ENCODE data around the gene GANC.

GANC gene

GRCh38 chr15:42375941-42376340 lies 102.9 kb downstream of the GANC start:
- DNase-seq (ENCODE audit: low read depth): no peak

GRCh38 chr15:42378011-42378410 lies 105.0 kb downstream of the GANC start:
- DNase-seq (ENCODE audit: low read depth): no peak

DNA sequence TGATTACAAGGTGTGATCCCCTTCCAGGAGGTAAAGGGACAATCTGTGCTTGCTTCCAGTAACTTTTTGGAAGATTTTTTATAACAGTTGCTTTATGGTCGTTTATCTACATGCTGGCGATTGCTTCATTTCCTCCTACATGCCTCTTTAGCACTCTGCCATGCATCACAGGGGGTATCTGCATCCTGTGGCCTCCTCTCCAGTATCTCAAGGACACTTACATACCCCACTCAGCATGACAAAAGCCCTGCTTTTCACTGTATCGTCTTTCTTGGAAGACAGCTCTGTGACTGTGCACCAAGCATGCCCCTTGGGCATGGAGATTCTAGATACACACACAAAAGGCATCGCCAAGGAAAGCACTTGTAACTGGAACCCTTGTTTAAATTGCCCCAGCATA lies 111.6 kb downstream of the GANC start:
- no peak for DNase-seq (ENCODE audit: low read depth)

- DNase-seq (ENCODE audit: low read depth): no peak
Observed at GRCh38 chr15:42385206-42385979, 112.4 kb downstream of the GANC start.

- no peak for DNase-seq (ENCODE audit: low read depth)
Observed at GRCh38 chr15:42385980-42386700, 113.1 kb downstream of the GANC start.

- DNase-seq (ENCODE audit: low read depth): no peak
Observed at GRCh38 chr15:42387603-42388002, 114.6 kb downstream of the GANC start.

GRCh38 chr15:42392309-42393024 lies 119.5 kb downstream of the GANC start:
- DNase-seq (ENCODE audit: low read depth): no peak

DNA sequence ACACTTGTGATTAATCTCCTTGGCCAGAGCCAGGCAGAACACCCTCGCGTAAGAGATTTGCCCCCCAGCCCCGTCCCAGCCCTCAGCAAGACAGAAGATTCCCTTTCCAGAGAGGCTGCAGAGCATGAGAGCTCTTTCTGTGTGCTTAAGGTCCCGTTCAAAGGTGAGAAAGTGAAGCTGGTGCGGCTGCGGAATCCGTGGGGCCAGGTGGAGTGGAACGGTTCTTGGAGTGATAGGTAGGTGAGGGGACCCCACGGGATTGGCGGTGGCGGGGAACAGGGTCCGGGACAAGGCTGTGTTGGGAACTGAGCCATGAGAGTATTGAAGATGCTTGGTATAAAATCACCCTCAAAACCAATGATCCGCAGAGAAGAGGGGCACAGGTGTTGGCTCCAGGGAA lies 121.1 kb downstream of the GANC start:
- DNase-seq (ENCODE audit: low read depth): no peak

DNA sequence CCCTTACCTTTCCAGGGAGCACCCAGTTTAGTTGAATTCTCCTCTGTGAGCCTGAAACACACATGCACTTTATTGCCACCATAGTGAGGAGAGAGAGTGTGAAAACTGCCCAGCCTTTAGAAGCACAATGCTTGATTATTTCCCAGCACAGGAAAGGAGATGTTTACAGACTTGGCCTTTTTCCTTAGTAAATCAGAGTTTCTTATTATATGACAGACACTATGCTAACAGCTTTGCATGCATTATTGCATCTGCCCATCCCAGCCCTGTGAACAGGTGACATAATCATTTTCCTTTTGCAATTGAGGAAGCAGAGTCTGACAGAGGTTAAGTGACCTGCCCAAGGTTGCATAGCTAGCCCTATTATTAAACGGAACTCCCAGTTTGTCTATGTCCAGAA lies 122.8 kb downstream of the GANC start:
- no peak for DNase-seq (ENCODE audit: low read depth)

- no peak for DNase-seq (ENCODE audit: low read depth)
Observed at GRCh38 chr15:42401544-42402454, 128.8 kb downstream of the GANC start.

DNA sequence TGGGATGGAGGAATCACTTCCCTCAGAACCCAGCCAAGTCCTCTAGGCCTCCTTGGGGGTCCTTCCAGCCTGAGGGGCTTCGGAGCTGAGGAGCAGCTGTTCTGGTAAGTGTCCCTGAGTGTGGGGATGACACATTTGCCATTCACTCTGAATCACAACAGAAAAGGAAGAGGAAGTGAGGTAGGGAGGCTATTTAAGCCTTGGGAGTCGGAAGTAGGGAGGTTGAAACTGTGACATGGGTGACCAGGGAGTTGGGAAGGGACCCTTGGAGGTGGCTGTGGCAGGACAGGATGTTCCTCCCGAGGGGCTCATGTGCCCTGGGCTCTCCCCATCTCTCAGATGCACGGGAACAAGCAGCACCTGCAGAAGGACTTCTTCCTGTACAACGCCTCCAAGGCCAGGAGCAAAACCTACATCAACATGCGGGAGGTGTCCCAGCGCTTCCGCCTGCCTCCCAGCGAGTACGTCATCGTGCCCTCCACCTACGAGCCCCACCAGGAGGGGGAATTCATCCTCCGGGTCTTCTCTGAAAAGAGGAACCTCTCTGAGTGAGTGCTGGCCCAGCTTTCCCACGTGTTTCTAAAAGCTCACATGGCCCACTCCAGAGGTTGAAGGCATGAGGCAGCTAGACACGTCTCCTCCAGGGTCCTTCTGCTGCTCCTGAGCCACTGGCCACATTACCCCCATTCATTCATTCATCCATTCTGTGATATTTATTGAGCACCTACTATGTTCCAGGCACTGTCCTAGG lies 129.6 kb downstream of the GANC start:
- DNase-seq (ENCODE audit: low read depth): no peak

DNA sequence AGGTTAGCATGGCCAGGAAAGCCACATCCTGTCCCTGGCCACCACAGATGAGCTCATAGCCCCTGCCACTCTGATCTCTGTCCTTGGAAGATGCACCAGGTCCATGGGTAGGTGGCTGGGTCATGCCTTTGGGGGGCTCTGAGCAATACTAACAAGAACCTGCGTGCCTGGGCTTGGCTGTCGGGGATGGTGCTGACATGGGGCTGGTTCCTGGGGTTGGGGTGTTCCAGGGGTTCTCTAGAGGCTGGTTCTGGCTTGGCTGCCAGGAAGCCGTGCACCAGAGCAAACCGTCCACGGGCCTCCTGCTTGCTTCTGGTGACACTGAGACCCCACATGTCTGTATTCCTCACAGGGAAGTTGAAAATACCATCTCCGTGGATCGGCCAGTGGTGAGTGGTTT lies 130.4 kb downstream of the GANC start:
- DNase-seq (ENCODE audit: low read depth): no peak

- DNase-seq (ENCODE audit: low read depth): no peak
Observed at GRCh38 chr15:42404461-42405235, 131.6 kb downstream of the GANC start.

DNA sequence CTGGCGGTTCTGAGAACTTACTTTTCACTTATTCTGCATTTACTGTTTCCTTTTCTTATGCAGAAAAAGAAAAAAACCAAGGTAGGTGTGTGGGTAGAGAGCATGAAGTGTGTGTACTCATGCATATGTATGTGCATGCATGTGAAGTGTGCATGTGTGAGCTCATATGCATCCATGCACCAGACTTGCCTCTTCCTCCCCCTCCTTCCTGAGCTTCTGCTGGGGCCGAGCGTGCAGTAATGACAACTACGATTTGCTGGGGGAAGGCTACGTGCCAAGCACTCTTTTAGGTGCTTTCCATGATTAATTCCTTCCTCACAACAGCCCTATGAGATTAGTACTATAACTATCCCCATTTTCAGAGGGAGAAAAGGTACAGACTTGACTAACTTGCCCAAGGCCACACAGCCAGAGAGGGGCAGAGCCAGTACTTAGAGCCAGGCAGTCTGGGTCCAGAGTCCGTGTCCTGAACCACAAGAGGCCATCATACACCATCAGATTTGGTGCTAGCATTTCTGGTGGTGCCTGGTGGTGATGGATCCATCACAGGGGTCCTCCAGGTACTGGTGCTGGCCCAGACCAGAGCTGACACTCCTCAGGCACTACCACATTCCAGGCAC lies 133.0 kb downstream of the GANC start:
- no peak for DNase-seq (ENCODE audit: low read depth)
